Activated CD4-positive, alpha-beta T cell treated with anti-CD3 and anti-CD28 coated beads, Interleukin-2, amount 50 U/mL, for 1 hour (primary cell): ENCODE results near the gene RBM3.

ENCODE experiments used
- DNase-seq: peaks from one replicate; pipeline ENCODE4 v3.0.0-alpha.2; 2020

The RBM3 gene

GRCh38 chrX:48626401-48627298 is 52.4 kb downstream of the RBM3 start:
- DNase-seq, result no peak
